ENCODE data around the gene NCCRP1.

GRCh38 chr19:39179754-39180153, 17.0 kb upstream of the NCCRP1 start:
- TF ChIP-seq POLR2AphosphoS5 (IDR thresholded peaks at IDR 0.05; ENCODE audit: low read depth, low read length) (no peak), CHD2 (IDR thresholded peaks at IDR 0.05; ENCODE audit: low read length, partially characterized antibody) (no peak), CTCF (IDR thresholded peaks at IDR 0.05) (no peak), USF2 (IDR thresholded peaks at IDR 0.05; ENCODE audit: borderline replicate concordance, low read depth, low read length) (no peak), SMC3 (IDR thresholded peaks at IDR 0.05; ENCODE audit: low read depth, low read length) (no peak), GATA2 (CRISPR knock-in tag; IDR thresholded peaks at IDR 0.05) (no peak), PBX3 (IDR thresholded peaks at IDR 0.05) (no peak), MXI1 (IDR thresholded peaks at IDR 0.05; ENCODE audit: low read depth, low read length) (no peak), REST (IDR thresholded peaks at IDR 0.05; ENCODE audit: low read depth, low read length) (no peak), MEF2A (IDR thresholded peaks at IDR 0.05; ENCODE audit: borderline replicate concordance, low read depth) (no peak), EP300 (IDR thresholded peaks at IDR 0.05; ENCODE audit: borderline replicate concordance in 1 of 2, low read depth in 1 of 2, low read length in 1 of 2) (no peak), MAX (IDR thresholded peaks at IDR 0.05; ENCODE audit: low read depth) (no peak), EZH2phosphoT487 (IDR thresholded peaks at IDR 0.05; ENCODE audit: borderline replicate concordance, low read depth) (no peak), RFX5 (IDR thresholded peaks at IDR 0.05; ENCODE audit: low read length) (no peak)
